Embryonic facial prominence (tissue), 1 donor: ENCODE data around the gene ATP5F1B.
A peak's percentile ranks its signal among the peaks of the same experiment; 100 is the strongest.

ENCODE experiments used
- DNase-seq: peaks from one replicate; pipeline ENCODE4 v3.0.0-alpha.2; 2016; ENCODE audit errors: extremely low spot score

Gene ATP5F1B

DNA sequence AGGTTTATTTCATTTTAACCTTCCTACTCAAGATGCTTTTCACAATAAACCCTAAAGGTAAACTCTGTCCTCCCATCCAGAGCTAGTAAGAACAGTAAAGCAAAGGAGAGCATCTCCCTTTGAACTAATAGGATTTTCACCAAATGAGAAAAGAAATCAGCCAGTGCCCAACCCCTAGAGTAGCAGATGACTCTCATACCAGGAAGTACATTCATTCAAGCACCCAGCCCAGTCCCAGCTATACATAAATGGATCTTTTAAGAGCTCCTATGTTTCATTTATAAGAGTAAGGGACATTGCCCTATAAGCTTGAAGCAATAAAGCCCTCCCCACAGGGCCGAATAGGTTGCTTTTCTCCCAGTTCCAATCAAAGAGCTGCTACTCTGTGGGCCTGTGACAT lies 23.2 kb downstream of the ATP5F1B start:
- no peak for DNase-seq

DNA sequence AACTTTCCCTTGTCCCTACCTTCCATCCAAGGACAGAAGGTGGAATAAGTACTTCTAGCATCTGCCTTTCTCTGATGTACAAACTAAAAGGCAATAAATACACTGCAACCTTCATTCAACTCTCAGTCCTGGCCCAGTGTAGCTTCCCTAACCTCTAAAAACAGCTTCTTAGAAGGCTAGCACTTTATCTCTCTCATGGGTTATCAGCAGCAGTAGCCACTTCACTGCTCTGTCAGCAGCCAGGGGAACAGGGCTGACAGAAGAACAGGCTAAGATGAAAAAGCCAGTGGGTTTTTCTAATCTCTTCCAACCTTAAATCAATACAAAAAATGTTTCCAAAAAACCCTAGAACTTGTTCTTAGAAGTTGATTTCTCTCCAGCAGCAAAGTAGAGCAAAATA lies 28.9 kb downstream of the ATP5F1B start:
- DNase-seq: no peak

DNA sequence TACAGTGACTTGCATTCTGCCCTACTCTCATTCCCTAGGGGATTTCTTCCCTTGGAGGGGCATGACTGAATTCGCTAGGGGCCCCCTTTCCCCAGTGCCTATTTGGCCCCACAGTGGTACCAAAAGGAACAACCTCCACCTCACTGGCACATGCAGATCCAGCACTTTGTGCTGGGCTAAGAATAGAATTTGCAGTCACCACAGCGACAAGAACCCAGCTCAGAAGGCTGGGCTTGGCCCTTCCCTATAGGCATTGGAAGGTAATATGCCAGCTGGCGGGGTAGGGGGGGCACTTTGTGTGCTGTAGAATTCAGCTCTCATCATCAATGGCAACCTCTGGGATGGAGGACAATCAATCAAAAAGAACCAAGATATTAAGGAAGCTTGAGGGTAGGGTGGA lies 29.5 kb downstream of the ATP5F1B start:
- no peak for DNase-seq

DNA sequence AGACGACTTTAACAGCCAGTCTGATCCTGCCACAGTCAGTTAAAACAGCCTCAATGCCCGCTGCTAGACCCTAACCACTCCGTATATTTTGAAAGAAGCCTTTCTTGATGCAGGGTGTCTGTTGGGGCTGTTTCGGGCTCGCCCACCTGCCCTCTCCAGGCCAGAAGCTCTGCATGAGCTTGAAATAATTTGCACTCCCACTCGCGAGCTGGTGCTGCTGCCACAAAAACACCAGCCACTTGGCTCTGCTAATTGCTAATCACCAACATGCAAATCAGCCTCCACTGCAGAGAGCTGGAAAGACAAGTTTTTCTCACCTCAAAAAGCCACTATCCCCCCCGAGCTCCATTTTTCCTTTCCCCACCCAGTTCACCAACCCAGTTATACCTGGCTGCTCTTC lies 31.2 kb downstream of the ATP5F1B start:
- no peak for DNase-seq

DNA sequence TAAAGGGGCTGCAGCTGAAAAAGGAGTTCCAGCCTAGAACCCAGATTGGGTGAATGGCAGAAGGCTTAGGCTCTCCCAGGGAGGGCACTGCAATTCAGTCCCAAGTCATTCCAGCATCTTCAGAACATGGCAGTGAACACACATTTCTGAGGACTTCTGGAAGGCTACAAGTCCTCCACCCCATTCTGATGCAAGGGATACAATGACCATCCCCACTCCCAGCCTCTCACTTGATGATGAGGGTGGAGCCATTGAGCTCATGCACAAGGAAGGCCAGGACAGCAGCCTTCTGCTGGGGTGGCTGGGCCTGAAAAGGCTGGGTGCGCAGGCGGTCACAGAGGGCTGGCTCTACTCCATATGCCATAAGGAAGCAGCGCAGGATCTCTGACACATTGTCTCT lies 41.4 kb downstream of the ATP5F1B start:
- DNase-seq: no peak

DNA sequence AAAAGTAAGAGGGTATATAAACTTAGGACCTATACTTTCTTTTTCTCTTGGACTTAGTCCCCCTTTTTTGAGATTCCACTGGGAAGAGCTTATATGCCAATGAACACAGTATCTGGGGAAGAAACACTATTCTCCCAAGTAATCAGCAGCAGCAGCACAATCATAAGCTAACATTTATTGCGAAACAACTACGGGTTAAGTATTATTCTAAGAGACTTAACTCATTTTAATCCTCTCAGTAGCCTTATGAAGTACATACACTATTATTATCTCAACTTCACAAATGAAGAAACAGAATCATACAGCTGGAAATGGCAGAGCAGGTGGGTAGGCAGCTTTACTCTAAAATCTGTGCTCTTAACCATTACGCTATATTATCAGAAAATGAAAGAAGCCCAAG lies 43.5 kb downstream of the ATP5F1B start:
- DNase-seq: no peak

DNA sequence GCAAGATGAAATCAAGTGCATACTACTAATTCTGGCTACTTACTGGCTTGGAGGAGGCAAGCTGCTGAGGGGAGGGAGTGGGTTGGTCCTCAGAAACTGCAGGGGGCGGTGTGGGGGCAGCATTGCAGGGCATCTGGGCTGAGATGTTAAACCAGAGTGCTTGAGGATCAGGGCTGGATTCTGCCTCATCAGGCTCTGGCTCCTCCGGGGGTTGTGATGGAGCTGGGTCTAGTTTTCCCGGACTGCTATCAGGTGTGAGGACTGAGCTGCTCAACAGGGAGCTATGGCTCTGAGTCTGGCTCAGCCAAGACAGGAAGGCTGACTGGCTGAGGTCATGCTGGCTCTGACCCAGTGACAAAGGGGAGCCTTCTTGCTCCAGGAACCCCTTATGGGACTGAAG lies 44.3 kb downstream of the ATP5F1B start:
- no peak for DNase-seq

DNA sequence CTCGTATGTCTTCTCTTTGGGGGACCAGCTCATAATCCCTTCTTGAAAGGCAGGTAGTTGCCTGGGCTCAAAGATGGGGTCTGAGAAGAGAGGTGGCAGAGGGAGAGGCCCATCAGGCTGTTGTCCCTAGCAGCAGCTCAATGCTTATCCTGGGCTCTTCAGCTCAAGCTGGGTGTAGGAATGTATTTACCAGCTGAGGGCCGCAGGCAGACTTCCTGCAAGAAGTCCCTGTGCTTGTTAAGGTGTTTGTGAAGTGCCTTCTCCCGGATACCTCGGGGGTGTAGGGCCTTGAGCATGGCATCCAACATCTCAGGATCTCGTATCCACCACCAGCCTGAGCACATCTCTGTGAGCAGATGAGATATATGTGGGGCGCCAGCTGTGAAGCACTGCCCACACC lies 45.0 kb downstream of the ATP5F1B start:
- DNase-seq: no peak

DNA sequence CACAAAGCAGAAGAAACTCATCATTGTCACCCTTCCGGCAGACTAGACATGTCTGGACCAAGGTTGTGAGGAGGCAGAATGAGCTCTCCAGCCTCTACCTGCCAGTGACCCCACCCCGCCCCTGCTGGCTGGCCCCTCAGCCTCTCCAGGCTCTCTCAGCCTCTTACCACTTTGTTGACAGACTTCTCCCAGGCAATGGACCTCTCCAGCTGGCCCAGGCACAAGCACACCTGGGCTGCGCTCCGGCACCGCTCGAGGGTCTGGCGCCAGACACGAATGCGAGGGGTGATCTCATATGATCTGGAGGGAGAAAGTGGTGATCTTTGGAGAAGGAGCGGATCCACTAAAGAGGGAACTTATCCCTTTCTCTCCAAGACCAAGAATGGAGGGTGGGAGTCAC lies 46.0 kb downstream of the ATP5F1B start:
- no peak for DNase-seq

DNA sequence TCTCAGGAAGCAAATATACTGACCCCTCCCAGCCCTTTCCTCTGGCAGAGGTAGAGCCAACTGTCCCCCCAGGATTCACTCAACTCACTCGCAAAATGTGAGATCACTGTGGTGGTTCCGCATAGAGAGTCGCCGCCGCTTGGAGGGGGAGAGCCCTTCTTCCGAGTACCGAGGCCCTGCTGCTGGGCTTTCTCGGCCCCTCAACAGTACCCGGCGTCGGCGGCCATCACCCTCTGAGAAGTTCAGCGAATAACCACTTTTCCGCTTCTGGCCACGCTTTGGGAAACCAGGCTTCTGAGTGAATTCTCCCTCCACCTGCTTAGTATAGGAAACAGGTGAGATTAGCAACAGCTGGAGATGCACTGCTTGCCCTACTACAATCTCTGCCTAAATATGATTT lies 46.7 kb downstream of the ATP5F1B start:
- no peak for DNase-seq

DNA sequence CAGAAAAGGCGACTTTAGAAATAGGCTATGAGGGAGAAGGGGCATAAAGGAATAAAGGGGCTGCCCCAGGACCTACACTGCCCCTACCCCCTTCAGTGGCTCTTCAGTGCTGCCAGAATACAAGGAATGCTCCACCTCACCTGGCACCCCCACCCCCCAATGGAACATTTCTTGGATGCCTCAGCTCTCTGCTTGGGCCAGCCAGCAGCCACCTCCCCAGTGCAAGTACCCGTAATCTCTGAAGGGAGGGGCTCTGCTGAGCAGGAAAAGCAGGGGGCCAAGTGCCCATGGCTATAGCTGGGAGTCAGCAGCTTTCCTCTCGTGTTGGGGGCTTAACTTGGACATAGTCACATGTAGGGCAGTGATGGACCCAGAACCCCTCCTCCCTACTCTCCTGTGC lies 49.0 kb downstream of the ATP5F1B start:
- no peak for DNase-seq

DNA sequence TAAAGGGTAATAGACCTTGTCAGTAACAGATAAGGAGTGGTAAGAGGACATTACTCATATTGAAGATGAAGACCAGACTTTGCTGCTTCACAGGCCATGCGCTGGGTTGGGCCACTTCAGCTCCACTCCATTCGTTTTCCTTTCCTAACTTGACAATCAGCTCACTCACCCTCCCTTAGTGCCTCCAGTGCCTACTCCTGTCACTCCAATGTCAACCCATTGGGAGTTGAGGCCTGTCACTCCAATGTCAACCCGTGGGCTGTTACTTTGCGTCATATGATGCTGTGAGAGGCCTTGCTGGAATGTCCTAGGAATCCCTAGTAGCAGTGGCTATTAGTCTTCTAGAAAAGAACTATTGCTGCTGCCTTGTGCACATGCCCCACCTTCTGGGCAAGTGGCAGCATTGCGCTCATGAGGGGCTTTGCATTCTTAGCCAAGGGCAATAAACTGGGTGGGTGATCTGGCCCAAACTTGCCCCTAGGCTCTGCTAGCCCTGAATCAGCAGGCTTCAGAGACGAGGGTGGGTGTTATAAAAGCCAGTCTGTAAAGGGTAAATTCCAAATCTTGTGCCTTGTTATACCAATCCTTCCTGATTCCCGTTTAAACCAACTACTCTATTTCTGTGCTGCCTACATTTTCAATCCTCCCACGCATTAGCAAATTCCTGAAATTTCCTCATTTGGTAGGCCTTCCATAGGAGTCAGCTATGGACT lies 51.7 kb downstream of the ATP5F1B start:
- DNase-seq: peak; percentile 33

DNA sequence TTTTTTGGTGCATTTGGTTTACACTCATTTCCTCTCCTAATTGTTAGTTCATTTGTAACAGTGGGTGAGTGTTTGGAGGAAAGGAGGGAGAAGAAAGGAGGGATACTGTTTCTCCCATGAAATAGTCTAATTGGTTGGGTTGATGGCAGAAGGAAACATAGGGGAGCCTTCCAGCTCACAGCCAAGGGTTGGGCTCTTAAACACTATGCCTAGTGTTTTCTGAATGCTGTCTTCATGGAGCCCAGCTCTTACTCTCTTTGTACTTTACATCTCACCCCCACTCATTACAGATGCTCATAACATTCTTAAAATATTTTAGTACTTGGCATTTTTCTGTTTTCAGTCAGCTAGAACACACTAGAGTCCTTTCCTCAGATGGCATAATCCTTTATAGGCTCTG lies 53.8 kb downstream of the ATP5F1B start:
- DNase-seq: no peak

DNA sequence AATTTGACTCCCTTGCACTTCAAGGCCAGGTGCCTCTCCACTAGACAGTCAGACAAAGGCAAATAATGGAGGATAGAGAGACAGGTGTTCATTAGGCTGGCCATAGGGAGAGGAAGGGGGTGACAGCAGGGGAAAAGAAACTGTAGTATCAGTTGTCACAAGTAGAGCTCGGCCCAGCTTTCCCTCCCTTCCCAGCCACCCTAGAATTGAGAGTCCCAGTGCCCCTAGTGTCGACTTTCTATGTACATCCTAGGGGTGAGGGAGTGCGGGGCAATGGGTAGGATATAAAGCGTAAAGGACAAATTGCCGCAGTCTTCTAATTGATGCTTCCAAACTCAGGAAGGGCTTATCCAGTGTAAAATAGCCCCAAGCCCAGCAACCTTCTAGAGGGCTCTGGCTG lies 54.7 kb downstream of the ATP5F1B start:
- no peak for DNase-seq

DNA sequence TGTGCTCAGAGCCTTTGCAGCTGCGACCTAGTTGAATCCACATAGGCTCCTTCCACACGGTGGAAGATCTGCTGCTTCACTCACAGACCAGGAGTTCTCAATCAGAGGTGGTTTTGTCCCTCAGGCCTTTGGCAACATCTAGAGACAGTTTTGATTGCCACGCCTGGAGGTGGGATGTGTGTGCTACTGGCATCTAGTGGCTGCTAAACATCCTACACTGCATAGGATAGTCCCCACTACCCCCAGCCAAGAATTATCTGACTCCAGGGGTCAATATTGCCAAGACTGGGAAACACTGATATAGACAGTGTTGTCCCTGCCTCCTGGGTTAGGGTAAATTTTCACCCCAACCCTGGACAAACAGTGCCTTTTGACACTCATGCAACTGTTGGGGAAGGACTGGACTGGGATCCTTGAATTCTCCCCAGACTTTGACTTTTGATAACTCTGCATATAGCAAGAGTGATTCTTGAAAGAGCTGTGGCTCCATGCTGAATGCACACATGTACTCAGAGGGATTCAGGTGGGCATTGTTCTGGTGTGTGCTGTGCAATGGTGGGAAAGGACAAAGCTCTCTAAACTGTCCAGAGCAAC lies 55.5 kb downstream of the ATP5F1B start:
- DNase-seq: no peak

DNA sequence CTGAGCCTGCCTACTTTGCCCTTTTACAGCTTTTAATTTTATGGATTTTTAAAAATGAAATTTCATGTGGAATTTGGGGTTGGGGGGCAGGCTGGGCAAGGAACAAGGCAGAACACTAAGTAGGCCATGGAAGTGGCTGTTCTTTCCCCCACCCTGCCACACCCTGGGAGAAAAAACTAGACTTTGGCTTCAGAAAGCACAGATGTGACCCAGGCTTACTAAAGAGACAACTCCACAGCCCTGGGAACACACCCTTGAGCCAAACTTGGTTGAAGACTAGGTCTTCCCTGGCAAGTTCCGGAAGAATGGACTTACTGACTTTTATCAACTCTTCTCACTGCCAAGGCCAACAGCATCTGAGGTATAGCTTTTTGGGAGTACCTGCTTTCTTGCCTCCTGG lies 56.0 kb downstream of the ATP5F1B start:
- no peak for DNase-seq
